ENCODE results near the gene VPS13C. TPM values are rescaled to one million over a fixed set of nuclear protein-coding genes. Genes with fewer than 3 reads are reported as not detected.

The VPS13C gene
- total RNA-seq, 1 donor from 2014 or later = 60.2 TPM

- no peaks in the 10 kb centered on the region for H3K4me1 Mint-ChIP-seq (ENCODE audit: unreplicated experiment)
- no peaks in the 10 kb centered on the region for H3K27me3 Mint-ChIP-seq (ENCODE audit: unreplicated experiment)
- TF ChIP-seq, protein P1, sequence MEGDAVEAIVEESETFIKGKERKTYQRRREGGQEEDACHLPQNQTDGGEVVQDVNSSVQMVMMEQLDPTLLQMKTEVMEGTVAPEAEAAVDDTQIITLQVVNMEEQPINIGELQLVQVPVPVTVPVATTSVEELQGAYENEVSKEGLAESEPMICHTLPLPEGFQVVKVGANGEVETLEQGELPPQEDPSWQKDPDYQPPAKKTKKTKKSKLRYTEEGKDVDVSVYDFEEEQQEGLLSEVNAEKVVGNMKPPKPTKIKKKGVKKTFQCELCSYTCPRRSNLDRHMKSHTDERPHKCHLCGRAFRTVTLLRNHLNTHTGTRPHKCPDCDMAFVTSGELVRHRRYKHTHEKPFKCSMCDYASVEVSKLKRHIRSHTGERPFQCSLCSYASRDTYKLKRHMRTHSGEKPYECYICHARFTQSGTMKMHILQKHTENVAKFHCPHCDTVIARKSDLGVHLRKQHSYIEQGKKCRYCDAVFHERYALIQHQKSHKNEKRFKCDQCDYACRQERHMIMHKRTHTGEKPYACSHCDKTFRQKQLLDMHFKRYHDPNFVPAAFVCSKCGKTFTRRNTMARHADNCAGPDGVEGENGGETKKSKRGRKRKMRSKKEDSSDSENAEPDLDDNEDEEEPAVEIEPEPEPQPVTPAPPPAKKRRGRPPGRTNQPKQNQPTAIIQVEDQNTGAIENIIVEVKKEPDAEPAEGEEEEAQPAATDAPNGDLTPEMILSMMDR (IDR thresholded peaks at IDR 0.05) = no peak
- DNase-seq (ENCODE audit: extremely low spot score, unreplicated experiment) = no peak
- no peak overlapping the region for H3K27ac Mint-ChIP-seq (ENCODE audit: unreplicated experiment)
- H3K36me3 Mint-ChIP-seq (ENCODE audit: unreplicated experiment) = peaks cover 59% of the 10 kb centered on the region
- H3K4me3 Mint-ChIP-seq (ENCODE audit: unreplicated experiment) = no peak overlapping the region
- peaks cover 6% of the 10 kb centered on the region for H3K9me3 Mint-ChIP-seq (ENCODE audit: unreplicated experiment)
Measured at GRCh38 chr15:61983081-61983480, 77.2 kb downstream of the VPS13C start.

DNA sequence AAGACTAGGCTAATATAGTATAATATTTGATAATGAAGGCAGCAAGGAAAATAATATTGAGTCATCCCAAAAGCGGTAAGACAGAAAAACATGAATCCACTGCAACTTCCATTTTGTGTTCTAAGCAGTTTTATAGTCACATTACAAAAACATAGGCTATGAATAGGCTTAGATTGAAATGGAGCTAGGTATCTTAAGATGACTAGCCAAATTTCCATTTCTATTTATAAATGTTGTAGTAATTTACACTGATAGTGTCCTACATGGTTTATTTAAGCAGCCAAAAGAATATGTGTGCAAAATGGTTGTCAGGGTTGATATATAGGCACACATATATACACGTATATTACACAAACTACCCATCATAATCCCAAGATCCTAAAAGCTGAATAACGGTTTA lies 82.0 kb downstream of the VPS13C start:
- no peak overlapping the region for H3K4me3 Mint-ChIP-seq (ENCODE audit: unreplicated experiment)
- H3K36me3 Mint-ChIP-seq (ENCODE audit: unreplicated experiment) = peaks cover 50% of the 10 kb centered on the region
- no peaks in the 10 kb centered on the region for H3K27me3 Mint-ChIP-seq (ENCODE audit: unreplicated experiment)
- no peak for DNase-seq (ENCODE audit: extremely low spot score, unreplicated experiment)
- no peak overlapping the region for H3K27ac Mint-ChIP-seq (ENCODE audit: unreplicated experiment)
- TF ChIP-seq, protein P1 (IDR thresholded peaks at IDR 0.05) = no peak
- H3K4me1 Mint-ChIP-seq (ENCODE audit: unreplicated experiment) = no peaks in the 10 kb centered on the region
- no peaks in the 10 kb centered on the region for H3K9me3 Mint-ChIP-seq (ENCODE audit: unreplicated experiment)

GRCh38 chr15:61974759-61975158 lies 85.5 kb downstream of the VPS13C start:
- Mint-ChIP-seq H3K4me3 (ENCODE audit: unreplicated experiment) (no peak overlapping the region), H3K36me3 (ENCODE audit: unreplicated experiment) (peaks cover 55% of the 10 kb centered on the region), H3K27me3 (ENCODE audit: unreplicated experiment) (no peaks in the 10 kb centered on the region), H3K27ac (ENCODE audit: unreplicated experiment) (no peak overlapping the region), H3K9me3 (ENCODE audit: unreplicated experiment) (no peaks in the 10 kb centered on the region), H3K4me1 (ENCODE audit: unreplicated experiment) (no peaks in the 10 kb centered on the region)
- DNase-seq (ENCODE audit: extremely low spot score, unreplicated experiment) = no peak
- TF ChIP-seq, protein P1 (IDR thresholded peaks at IDR 0.05) = no peak

DNA sequence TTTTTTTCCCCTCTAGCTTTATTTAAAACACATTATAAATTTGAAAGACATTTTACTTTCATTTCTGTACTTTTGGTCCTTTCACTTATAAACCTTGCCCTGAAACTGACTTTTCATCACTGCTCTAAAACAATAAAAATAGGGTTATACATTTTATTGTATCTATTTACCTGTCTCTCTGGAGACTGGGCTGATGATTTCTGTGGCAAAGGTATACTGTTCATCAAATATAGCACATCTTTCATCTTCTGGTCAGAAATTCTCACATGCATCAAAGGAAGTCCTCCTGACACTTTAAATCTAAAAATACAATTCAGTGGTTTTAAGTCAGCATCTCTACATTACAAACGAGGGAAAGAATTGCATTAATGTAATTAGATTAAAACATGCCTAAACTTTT lies 86.1 kb downstream of the VPS13C start:
- Mint-ChIP-seq H3K4me3 (ENCODE audit: unreplicated experiment) (no peak overlapping the region), H3K36me3 (ENCODE audit: unreplicated experiment) (peaks cover 50% of the 10 kb centered on the region), H3K27me3 (ENCODE audit: unreplicated experiment) (no peaks in the 10 kb centered on the region), H3K4me1 (ENCODE audit: unreplicated experiment) (no peaks in the 10 kb centered on the region), H3K9me3 (ENCODE audit: unreplicated experiment) (no peaks in the 10 kb centered on the region), H3K27ac (ENCODE audit: unreplicated experiment) (no peak overlapping the region)
- no peak for DNase-seq (ENCODE audit: extremely low spot score, unreplicated experiment)
- TF ChIP-seq, protein P1 (IDR thresholded peaks at IDR 0.05) = no peak

GRCh38 chr15:61951949-61952348 lies 108.3 kb downstream of the VPS13C start:
- TF ChIP-seq, protein P1 (IDR thresholded peaks at IDR 0.05) = no peak
- Mint-ChIP-seq H3K36me3 (ENCODE audit: unreplicated experiment) (peaks cover 48% of the 10 kb centered on the region), H3K27ac (ENCODE audit: unreplicated experiment) (no peak overlapping the region), H3K4me3 (ENCODE audit: unreplicated experiment) (no peak overlapping the region), H3K4me1 (ENCODE audit: unreplicated experiment) (peaks cover 21% of the 10 kb centered on the region), H3K9me3 (ENCODE audit: unreplicated experiment) (peaks cover 5% of the 10 kb centered on the region), H3K27me3 (ENCODE audit: unreplicated experiment) (no peaks in the 10 kb centered on the region)
- DNase-seq (ENCODE audit: extremely low spot score, unreplicated experiment) = no peak

Data from osteocyte (in vitro differentiated cells).